H9 (cell line): ENCODE measurements around the gene MED27. TPM values are rescaled to one million over a fixed set of nuclear protein-coding genes. Genes with fewer than 3 reads are reported as not detected.

ENCODE experiments used
- DNase-seq: peaks from one replicate; pipeline ENCODE4 v3.0.0-alpha.2; 2017
- H2AFZ ChIP-seq: one replicate; pipeline ENCODE4 v1.6.1; 2013; ENCODE audit warnings: mild to moderate bottlenecking, low read length, control low read depth, moderate library complexity
- H2AK5ac ChIP-seq: 2 replicates; pipeline ENCODE4 v1.6.1; 2013; ENCODE audit warnings: low read length, control low read depth, mixed read lengths; ENCODE audit not compliant: insufficient read length
- H2BK120ac ChIP-seq: one replicate; pipeline ENCODE4 v1.6.1; 2013; ENCODE audit warnings: low read depth, mild to moderate bottlenecking, low read length, control low read depth, inconsistent platforms; ENCODE audit not compliant: poor library complexity, severe bottlenecking
- H2BK12ac ChIP-seq: 2 replicates; pipeline ENCODE4 v1.6.1; 2013; ENCODE audit warnings: low read length, control low read depth, mixed read lengths, low read depth; ENCODE audit not compliant: insufficient read length
- H2BK15ac ChIP-seq: 2 replicates; pipeline ENCODE4 v1.6.1; 2013; ENCODE audit warnings: low read depth, low read length, control low read depth
- H2BK20ac ChIP-seq: one replicate; pipeline ENCODE4 v1.6.1; 2013; ENCODE audit warnings: low read depth, mild to moderate bottlenecking, low read length, control low read depth, inconsistent platforms; ENCODE audit not compliant: poor library complexity, severe bottlenecking
- H2BK5ac ChIP-seq: 2 replicates; pipeline ENCODE4 v1.6.1; 2013; ENCODE audit warnings: low read length, control low read depth, mixed read lengths; ENCODE audit not compliant: insufficient read length
- H3K14ac ChIP-seq: 2 replicates; pipeline ENCODE4 v1.6.1; 2013; ENCODE audit warnings: low read length, control low read depth; ENCODE audit not compliant: insufficient read depth
- H3K18ac ChIP-seq: 2 replicates; pipeline ENCODE4 v1.6.1; 2013; ENCODE audit warnings: low read depth, mild to moderate bottlenecking, mixed read lengths, low read length, control low read depth; ENCODE audit not compliant: insufficient read length
- H3K23ac ChIP-seq: 2 replicates; pipeline ENCODE4 v1.6.1; 2013; ENCODE audit warnings: low read length, control low read depth, mixed read lengths, low read depth; ENCODE audit not compliant: insufficient read length
- H3K23me2 ChIP-seq: 2 replicates; pipeline ENCODE4 v1.6.1; 2013; ENCODE audit warnings: low read depth, mild to moderate bottlenecking, mixed read lengths, low read length, control low read depth; ENCODE audit not compliant: insufficient read length, poor library complexity, severe bottlenecking
- H3K27ac ChIP-seq: 2 replicates; pipeline ENCODE4 v1.5.1; 2013; ENCODE audit warnings: low read length, control low read depth, mixed read lengths, low read depth; ENCODE audit not compliant: insufficient read length
- H3K27me3 ChIP-seq: 2 replicates; pipeline ENCODE4 v1.6.1; 2013; ENCODE audit warnings: low read length, control low read depth, inconsistent platforms; ENCODE audit not compliant: insufficient read depth
- H3K4ac ChIP-seq: 2 replicates; pipeline ENCODE4 v1.6.1; 2013; ENCODE audit warnings: low read depth, mild to moderate bottlenecking, control low read depth, inconsistent platforms, low read length, moderate library complexity
- H3K4me1 ChIP-seq: 2 replicates; pipeline ENCODE4 v1.6.1; 2013; ENCODE audit warnings: low read length, control low read depth, inconsistent platforms; ENCODE audit not compliant: insufficient read depth
- H3K4me2 ChIP-seq: 2 replicates; pipeline ENCODE4 v1.6.1; 2013; ENCODE audit warnings: low read length, control low read depth, mixed read lengths; ENCODE audit not compliant: insufficient read length, insufficient read depth
- H3K56ac ChIP-seq: 2 replicates; pipeline ENCODE4 v1.6.1; 2013; ENCODE audit warnings: low read depth, mild to moderate bottlenecking, mixed read lengths, low read length, control low read depth; ENCODE audit not compliant: insufficient read length
- H3K79me1 ChIP-seq: 2 replicates; pipeline ENCODE4 v1.6.1; 2013; ENCODE audit warnings: low read depth, mild to moderate bottlenecking, moderate library complexity, low read length, control low read depth, inconsistent platforms; ENCODE audit not compliant: insufficient read depth, poor library complexity, severe bottlenecking
- H3K79me2 ChIP-seq: 2 replicates; pipeline ENCODE4 v1.6.1; 2013; ENCODE audit warnings: low read length, control low read depth, inconsistent platforms; ENCODE audit not compliant: insufficient read depth
- H3K9ac ChIP-seq: 2 replicates; pipeline ENCODE4 v1.6.1; 2013; ENCODE audit warnings: low read length, control low read depth, mixed read lengths; ENCODE audit not compliant: insufficient read length; ENCODE audit errors: extremely low read depth
- H3K9me3 ChIP-seq: one replicate; pipeline ENCODE4 v1.6.1; 2013; ENCODE audit warnings: low read depth, low read length, inconsistent platforms; ENCODE audit not compliant: control insufficient read depth
- H3T11ph ChIP-seq: one replicate; pipeline ENCODE4 v1.6.1; 2013; ENCODE audit warnings: mild to moderate bottlenecking, low read length, control low read depth, inconsistent platforms
- H4K20me1 ChIP-seq: one replicate; pipeline ENCODE4 v1.6.1; 2013; ENCODE audit not compliant: control insufficient read depth, insufficient read length, insufficient read depth
- H4K5ac ChIP-seq: 2 replicates; pipeline ENCODE4 v1.6.1; 2013; ENCODE audit warnings: low read depth, mild to moderate bottlenecking, mixed read lengths, low read length, control low read depth; ENCODE audit not compliant: insufficient read length
- H4K8ac ChIP-seq: replicated peaks from 2 replicates; pipeline ENCODE4 v1.6.1; 2013; ENCODE audit warnings: low read length, control low read depth, mixed read lengths, low read depth; ENCODE audit not compliant: insufficient read length
- H4K91ac ChIP-seq: 2 replicates; pipeline ENCODE4 v1.6.1; 2013; ENCODE audit warnings: low read depth, mild to moderate bottlenecking, moderate library complexity, mixed read lengths, low read length, control low read depth; ENCODE audit not compliant: insufficient read length
- H3K27ac Mint-ChIP-seq, 3 experiments: 2 replicates in 2 of 3; 3 replicates in 1 of 3; pipeline ENCODE4 v1.8.0; 2020 to 2021; ENCODE audit warnings: mixed read lengths in 3 of 3, mild to moderate bottlenecking in 1 of 3, moderate library complexity in 1 of 3
- H3K27me3 Mint-ChIP-seq: 2 replicates; pipeline ENCODE4 v1.8.0; 2021; ENCODE audit warnings: low read depth, mild to moderate bottlenecking, moderate library complexity, mixed read lengths
- H3K36me3 Mint-ChIP-seq, 3 experiments: 2 replicates in 2 of 3; 3 replicates in 1 of 3; pipeline ENCODE4 v1.8.0; 2020 to 2021; ENCODE audit warnings: low read depth in 3 of 3, mixed read lengths in 3 of 3; ENCODE audit not compliant: insufficient read depth in 1 of 3
- H3K4me1 Mint-ChIP-seq, 2 experiments: 2 replicates each; pipeline ENCODE4 v1.8.0; 2020; ENCODE audit warnings: mixed read lengths in 2 of 2
- H3K4me3 Mint-ChIP-seq, 2 experiments: 2 replicates in 1 of 2; 3 replicates in 1 of 2; pipeline ENCODE4 v1.8.0; 2020 to 2021; ENCODE audit warnings: mild to moderate bottlenecking in 2 of 2, mixed read lengths in 2 of 2, moderate library complexity in 1 of 2
- H3K9me3 Mint-ChIP-seq, 2 experiments: 2 replicates in 1 of 2; 3 replicates in 1 of 2; pipeline ENCODE4 v1.8.0; 2020; ENCODE audit warnings: mild to moderate bottlenecking in 2 of 2, mixed read lengths in 2 of 2, moderate library complexity in 1 of 2
- WGBS: extraction: QIAGEN DNeasy Blood & Tissue Kit; methylation state at CpG from one replicate; pipeline ENCODE4 v1.1.7; 2013; ENCODE audit warnings: missing lambda C conversion rate, low lambda C conversion rate, mixed read lengths; ENCODE audit not compliant: insufficient read length; ENCODE audit errors: extremely low coverage; 5-methylcytosine and 5-hydroxymethylcytosine counted together
- total RNA-seq: library from RNA; stranded (reverse); gene quantifications from 2 replicates; pipeline ENCODE4 v1.2.1, GENCODE V29; 2021
- TF ChIP-seq, protein P1 (sequence below): fragments of 200-600 bp; sonication (generic); conservative IDR thresholded peaks from 3 replicates; pipeline ENCODE4 v1.8.0; 2021; ENCODE audit warnings: antibody characterized with exemption, mild to moderate bottlenecking

The MED27 gene
- total RNA-seq, 1 experiment from 2014 or later, result 33.5 TPM

DNA sequence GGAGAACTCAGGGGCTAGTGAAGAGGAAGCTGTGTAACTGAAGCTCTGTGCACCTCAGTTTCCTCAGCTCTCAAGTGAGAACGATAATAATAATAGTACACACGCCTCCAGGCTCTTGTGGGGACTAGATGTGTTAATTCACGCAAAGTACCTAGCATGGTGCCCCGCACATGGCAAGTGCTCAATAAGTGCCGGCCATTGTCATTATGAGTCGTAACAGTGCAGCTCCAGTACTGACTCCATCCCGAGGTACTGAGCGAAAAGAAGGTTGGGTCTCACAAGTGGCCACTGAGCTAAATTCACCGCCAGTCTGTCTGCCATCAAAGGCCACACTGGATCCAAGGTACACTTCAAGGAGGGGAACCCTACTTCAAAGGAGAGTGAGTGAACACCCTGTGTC, 40.4 kb downstream of the MED27 start:
- no CpG with 5 or more reads among the region's 9 CpGs for WGBS
- H4K20me1 ChIP-seq, result no peaks in the 10 kb centered on the region
- no peaks in the 10 kb centered on the region for H3K27me3 Mint-ChIP-seq

More for the DNA sequence above, 40.4 kb downstream of the MED27 start:
- Histone ChIP-seq H2BK12ac (no peak overlapping the region), H3K56ac (no peak overlapping the region), H3K4ac (no peak overlapping the region), H3K79me1 (no peaks in the 10 kb centered on the region), H3K79me2 (no peaks in the 10 kb centered on the region; the same call in 1 of the 2 replicates), H3K4me2 (no peak overlapping the region), H2BK5ac (no peak overlapping the region), H3T11ph (no peak overlapping the region), H3K14ac (no peak overlapping the region), H2BK120ac (no peak overlapping the region), H3K23ac (no peak overlapping the region), H3K27ac (no peak overlapping the region), H3K4me1 (peaks cover 9% of the 10 kb centered on the region), H4K91ac (no peak overlapping the region), H3K23me2 (no peaks in the 10 kb centered on the region), H2AK5ac (no peak overlapping the region), H4K5ac (no peak overlapping the region), H4K8ac (no peak overlapping the region), H2BK15ac (no peak overlapping the region), H3K9ac (no peak overlapping the region), H2BK20ac (no peak overlapping the region), H3K27me3 (no peaks in the 10 kb centered on the region), H3K9me3 (no peaks in the 10 kb centered on the region), H2AFZ (no peak overlapping the region), H3K18ac (no peak overlapping the region)
- Mint-ChIP-seq H3K27ac (no peak overlapping the region; a peak in 1 of 7 replicates), H3K4me3 (no peak overlapping the region), H3K9me3 (no peaks in the 10 kb centered on the region), H3K36me3 (no peaks in the 10 kb centered on the region), H3K4me1 (peaks cover 12 to 13% of the 10 kb centered on the region in 2 experiments)
- no peak for DNase-seq
- TF ChIP-seq, protein P1, sequence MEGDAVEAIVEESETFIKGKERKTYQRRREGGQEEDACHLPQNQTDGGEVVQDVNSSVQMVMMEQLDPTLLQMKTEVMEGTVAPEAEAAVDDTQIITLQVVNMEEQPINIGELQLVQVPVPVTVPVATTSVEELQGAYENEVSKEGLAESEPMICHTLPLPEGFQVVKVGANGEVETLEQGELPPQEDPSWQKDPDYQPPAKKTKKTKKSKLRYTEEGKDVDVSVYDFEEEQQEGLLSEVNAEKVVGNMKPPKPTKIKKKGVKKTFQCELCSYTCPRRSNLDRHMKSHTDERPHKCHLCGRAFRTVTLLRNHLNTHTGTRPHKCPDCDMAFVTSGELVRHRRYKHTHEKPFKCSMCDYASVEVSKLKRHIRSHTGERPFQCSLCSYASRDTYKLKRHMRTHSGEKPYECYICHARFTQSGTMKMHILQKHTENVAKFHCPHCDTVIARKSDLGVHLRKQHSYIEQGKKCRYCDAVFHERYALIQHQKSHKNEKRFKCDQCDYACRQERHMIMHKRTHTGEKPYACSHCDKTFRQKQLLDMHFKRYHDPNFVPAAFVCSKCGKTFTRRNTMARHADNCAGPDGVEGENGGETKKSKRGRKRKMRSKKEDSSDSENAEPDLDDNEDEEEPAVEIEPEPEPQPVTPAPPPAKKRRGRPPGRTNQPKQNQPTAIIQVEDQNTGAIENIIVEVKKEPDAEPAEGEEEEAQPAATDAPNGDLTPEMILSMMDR, result no peak
